Measurements from ENCODE around the gene EPHA3.
A peak's percentile ranks its signal among the peaks of the same experiment; 100 is the strongest.

The EPHA3 gene

DNA sequence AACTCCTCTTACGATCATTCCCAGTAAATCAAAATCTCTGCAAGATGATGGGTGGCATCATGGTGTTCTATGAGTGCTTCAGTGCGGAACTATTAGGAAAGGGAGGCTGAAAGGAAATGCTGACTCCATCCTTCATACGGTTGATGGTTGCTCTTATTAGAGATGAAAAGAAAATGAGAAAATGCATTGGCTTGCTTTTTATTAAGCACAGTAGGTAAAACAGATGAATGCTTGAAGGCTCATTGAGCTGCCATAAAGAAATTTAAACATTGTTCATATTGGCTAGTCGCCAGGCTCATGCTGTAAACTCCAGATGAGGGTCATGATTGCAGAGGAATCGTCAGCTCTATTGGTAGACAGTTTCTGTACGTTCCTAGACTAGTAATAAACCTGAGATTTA, 115.8 kb downstream of the EPHA3 start (continued):
- TF ChIP-seq, protein P1, sequence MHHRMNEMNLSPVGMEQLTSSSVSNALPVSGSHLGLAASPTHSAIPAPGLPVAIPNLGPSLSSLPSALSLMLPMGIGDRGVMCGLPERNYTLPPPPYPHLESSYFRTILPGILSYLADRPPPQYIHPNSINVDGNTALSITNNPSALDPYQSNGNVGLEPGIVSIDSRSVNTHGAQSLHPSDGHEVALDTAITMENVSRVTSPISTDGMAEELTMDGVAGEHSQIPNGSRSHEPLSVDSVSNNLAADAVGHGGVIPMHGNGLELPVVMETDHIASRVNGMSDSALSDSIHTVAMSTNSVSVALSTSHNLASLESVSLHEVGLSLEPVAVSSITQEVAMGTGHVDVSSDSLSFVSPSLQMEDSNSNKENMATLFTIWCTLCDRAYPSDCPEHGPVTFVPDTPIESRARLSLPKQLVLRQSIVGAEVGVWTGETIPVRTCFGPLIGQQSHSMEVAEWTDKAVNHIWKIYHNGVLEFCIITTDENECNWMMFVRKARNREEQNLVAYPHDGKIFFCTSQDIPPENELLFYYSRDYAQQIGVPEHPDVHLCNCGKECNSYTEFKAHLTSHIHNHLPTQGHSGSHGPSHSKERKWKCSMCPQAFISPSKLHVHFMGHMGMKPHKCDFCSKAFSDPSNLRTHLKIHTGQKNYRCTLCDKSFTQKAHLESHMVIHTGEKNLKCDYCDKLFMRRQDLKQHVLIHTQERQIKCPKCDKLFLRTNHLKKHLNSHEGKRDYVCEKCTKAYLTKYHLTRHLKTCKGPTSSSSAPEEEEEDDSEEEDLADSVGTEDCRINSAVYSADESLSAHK (tag by site-specific recombination; IDR thresholded peaks at IDR 0.05): peak; percentile 35; the same call in 1 of the 2 replicates
- TF ChIP-seq BCL6B (tag by site-specific recombination; IDR thresholded peaks at IDR 0.05) (no peak), ZNF19 (tag by site-specific recombination; IDR thresholded peaks at IDR 0.05; ENCODE audit: low read depth) (no peak), KLF7 (tag by site-specific recombination; IDR thresholded peaks at IDR 0.05; ENCODE audit: borderline replicate concordance) (no peak), ZNF645 (tag by site-specific recombination; IDR thresholded peaks at IDR 0.05) (no peak), MEIS1 (CRISPR knock-in tag; IDR thresholded peaks at IDR 0.05; ENCODE audit: borderline replicate concordance) (no peak), OSR2 (tag by site-specific recombination; IDR thresholded peaks at IDR 0.05) (peak; percentile 61; the same call in 1 of the 2 replicates), MZF1 (tag by site-specific recombination; IDR thresholded peaks at IDR 0.05; ENCODE audit: borderline replicate concordance) (peak; percentile 28; the same call in 1 of the 2 replicates), ZFHX2 (tag by site-specific recombination; conservative IDR thresholded peaks at IDR 0.05) (no peak), ZNF398 (tag by site-specific recombination; IDR thresholded peaks at IDR 0.05) (no peak), ZFP41 (tag by site-specific recombination; IDR thresholded peaks at IDR 0.05; ENCODE audit: borderline replicate concordance) (no peak), KLF1 (tag by site-specific recombination; IDR thresholded peaks at IDR 0.05) (no peak), SP3 (tag by site-specific recombination; IDR thresholded peaks at IDR 0.05) (no peak), IKZF3 (tag by site-specific recombination; IDR thresholded peaks at IDR 0.05) (0 out of 2 replicates have a peak, but pooled peaks have one; percentile 18), ZNF707 (tag by site-specific recombination; IDR thresholded peaks at IDR 0.05) (no peak), ZNF664 (tag by site-specific recombination; IDR thresholded peaks at IDR 0.05) (no peak), ZNF837 (tag by site-specific recombination; IDR thresholded peaks at IDR 0.05) (no peak), ZNF391 (tag by site-specific recombination; IDR thresholded peaks at IDR 0.05; ENCODE audit: borderline replicate concordance, low read depth) (no peak), ZSCAN23 (tag by site-specific recombination; IDR thresholded peaks at IDR 0.05) (no peak), ZFP37 (tag by site-specific recombination; IDR thresholded peaks at IDR 0.05) (no peak), ZNF341 (tag by site-specific recombination; IDR thresholded peaks at IDR 0.05; ENCODE audit: low read depth) (no peak), ZNF311 (tag by site-specific recombination; IDR thresholded peaks at IDR 0.05; ENCODE audit: borderline replicate concordance) (no peak)
- TF ChIP-seq, protein P2, sequence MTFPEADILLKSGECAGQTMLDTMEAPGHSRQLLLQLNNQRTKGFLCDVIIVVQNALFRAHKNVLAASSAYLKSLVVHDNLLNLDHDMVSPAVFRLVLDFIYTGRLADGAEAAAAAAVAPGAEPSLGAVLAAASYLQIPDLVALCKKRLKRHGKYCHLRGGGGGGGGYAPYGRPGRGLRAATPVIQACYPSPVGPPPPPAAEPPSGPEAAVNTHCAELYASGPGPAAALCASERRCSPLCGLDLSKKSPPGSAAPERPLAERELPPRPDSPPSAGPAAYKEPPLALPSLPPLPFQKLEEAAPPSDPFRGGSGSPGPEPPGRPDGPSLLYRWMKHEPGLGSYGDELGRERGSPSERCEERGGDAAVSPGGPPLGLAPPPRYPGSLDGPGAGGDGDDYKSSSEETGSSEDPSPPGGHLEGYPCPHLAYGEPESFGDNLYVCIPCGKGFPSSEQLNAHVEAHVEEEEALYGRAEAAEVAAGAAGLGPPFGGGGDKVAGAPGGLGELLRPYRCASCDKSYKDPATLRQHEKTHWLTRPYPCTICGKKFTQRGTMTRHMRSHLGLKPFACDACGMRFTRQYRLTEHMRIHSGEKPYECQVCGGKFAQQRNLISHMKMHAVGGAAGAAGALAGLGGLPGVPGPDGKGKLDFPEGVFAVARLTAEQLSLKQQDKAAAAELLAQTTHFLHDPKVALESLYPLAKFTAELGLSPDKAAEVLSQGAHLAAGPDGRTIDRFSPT (tag by site-specific recombination; IDR thresholded peaks at IDR 0.05): no peak
- TF ChIP-seq, protein P3, sequence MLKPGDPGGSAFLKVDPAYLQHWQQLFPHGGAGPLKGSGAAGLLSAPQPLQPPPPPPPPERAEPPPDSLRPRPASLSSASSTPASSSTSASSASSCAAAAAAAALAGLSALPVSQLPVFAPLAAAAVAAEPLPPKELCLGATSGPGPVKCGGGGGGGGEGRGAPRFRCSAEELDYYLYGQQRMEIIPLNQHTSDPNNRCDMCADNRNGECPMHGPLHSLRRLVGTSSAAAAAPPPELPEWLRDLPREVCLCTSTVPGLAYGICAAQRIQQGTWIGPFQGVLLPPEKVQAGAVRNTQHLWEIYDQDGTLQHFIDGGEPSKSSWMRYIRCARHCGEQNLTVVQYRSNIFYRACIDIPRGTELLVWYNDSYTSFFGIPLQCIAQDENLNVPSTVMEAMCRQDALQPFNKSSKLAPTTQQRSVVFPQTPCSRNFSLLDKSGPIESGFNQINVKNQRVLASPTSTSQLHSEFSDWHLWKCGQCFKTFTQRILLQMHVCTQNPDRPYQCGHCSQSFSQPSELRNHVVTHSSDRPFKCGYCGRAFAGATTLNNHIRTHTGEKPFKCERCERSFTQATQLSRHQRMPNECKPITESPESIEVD (tag by site-specific recombination; IDR thresholded peaks at IDR 0.05): peak; percentile 71; the same call in 1 of the 2 replicates
- TF ChIP-seq, protein P4, sequence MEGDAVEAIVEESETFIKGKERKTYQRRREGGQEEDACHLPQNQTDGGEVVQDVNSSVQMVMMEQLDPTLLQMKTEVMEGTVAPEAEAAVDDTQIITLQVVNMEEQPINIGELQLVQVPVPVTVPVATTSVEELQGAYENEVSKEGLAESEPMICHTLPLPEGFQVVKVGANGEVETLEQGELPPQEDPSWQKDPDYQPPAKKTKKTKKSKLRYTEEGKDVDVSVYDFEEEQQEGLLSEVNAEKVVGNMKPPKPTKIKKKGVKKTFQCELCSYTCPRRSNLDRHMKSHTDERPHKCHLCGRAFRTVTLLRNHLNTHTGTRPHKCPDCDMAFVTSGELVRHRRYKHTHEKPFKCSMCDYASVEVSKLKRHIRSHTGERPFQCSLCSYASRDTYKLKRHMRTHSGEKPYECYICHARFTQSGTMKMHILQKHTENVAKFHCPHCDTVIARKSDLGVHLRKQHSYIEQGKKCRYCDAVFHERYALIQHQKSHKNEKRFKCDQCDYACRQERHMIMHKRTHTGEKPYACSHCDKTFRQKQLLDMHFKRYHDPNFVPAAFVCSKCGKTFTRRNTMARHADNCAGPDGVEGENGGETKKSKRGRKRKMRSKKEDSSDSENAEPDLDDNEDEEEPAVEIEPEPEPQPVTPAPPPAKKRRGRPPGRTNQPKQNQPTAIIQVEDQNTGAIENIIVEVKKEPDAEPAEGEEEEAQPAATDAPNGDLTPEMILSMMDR (tag by site-specific recombination; IDR thresholded peaks at IDR 0.05): no peak
- TF ChIP-seq, protein P5, sequence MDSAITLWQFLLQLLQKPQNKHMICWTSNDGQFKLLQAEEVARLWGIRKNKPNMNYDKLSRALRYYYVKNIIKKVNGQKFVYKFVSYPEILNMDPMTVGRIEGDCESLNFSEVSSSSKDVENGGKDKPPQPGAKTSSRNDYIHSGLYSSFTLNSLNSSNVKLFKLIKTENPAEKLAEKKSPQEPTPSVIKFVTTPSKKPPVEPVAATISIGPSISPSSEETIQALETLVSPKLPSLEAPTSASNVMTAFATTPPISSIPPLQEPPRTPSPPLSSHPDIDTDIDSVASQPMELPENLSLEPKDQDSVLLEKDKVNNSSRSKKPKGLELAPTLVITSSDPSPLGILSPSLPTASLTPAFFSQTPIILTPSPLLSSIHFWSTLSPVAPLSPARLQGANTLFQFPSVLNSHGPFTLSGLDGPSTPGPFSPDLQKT (IDR thresholded peaks at IDR 0.05; ENCODE audit: borderline replicate concordance, low read depth, low read length): no peak
